CD4-positive, alpha-beta T cell (primary cell): ENCODE data around the gene ZIM2. TPM values are rescaled to one million over a fixed set of nuclear protein-coding genes. Genes with fewer than 3 reads are reported as not detected.

Experiments
- ATAC-seq: fragments of 200-7000 bp; cut with Tn5 transposase; one replicate; pipeline ENCODE4 v1.10.0; 2022; ENCODE audit warnings: mild to moderate bottlenecking; ENCODE audit not compliant: poor library complexity
- CTCF ChIA-PET: fragments of 350-600 bp; sonication (Branson Sonifier 250); formaldehyde crosslinking; loops from one replicate; lab custom pipeline; 2021; ENCODE audit warnings: antibody characterized with exemption, inconsistent platforms; lab: Charles Lee
- POLR2A ChIA-PET: fragments of 350-600 bp; sonication (Branson Sonifier 250); formaldehyde crosslinking; loops from one replicate; lab custom pipeline; 2021; ENCODE audit warnings: antibody characterized with exemption, inconsistent platforms; lab: Charles Lee
- DNase-seq, 14 experiments: peaks; one replicate each; pipeline ENCODE4 v3.0.0-alpha.2; 2013 to 2020; ENCODE audit warnings: mixed read lengths in 2 of 14
- H3K27ac ChIP-seq, 2 donors: one replicate each; pipeline versions ENCODE4 v1.5.1 to v1.7.0; 2013; ENCODE audit warnings: low read length in 2 of 2, low read depth in 1 of 2, mild to moderate bottlenecking in 1 of 2
- H3K27me3 ChIP-seq, 2 experiments: 1 replicate in 1 of 2; 2 replicates in 1 of 2; pipeline versions ENCODE4 v1.6.1 to v1.7.0; 2013; ENCODE audit warnings: low read length in 2 of 2, control low read depth in 1 of 2, mild to moderate bottlenecking in 1 of 2, moderate library complexity in 1 of 2; ENCODE audit not compliant: insufficient read depth in 2 of 2, control insufficient read depth in 1 of 2
- H3K36me3 ChIP-seq: one replicate; pipeline ENCODE4 v1.6.1; 2013; ENCODE audit warnings: low read length, control low read depth; ENCODE audit not compliant: insufficient read depth
- H3K4me1 ChIP-seq: one replicate; pipeline ENCODE4 v1.6.1; 2013; ENCODE audit warnings: low read length, control low read depth; ENCODE audit not compliant: insufficient read depth
- H3K4me3 ChIP-seq: one replicate; pipeline ENCODE4 v1.5.1; 2013; ENCODE audit warnings: mild to moderate bottlenecking, low read length, moderate library complexity
- H3K9me3 ChIP-seq, 2 experiments: 1 replicate in 1 of 2; 2 replicates in 1 of 2; pipeline versions ENCODE4 v1.6.1 to v1.7.0; 2013; ENCODE audit warnings: low read length in 2 of 2, mild to moderate bottlenecking in 2 of 2, control low read depth in 1 of 2, moderate library complexity in 1 of 2; ENCODE audit not compliant: control insufficient read depth in 1 of 2, insufficient read depth in 1 of 2
- H3K27ac Mint-ChIP-seq: one replicate; pipeline ENCODE4 v1.8.0; 2020; ENCODE audit warnings: mixed read lengths
- H3K27me3 Mint-ChIP-seq: one replicate; pipeline ENCODE4 v1.8.0; 2021; ENCODE audit warnings: mixed read lengths
- H3K36me3 Mint-ChIP-seq: one replicate; pipeline ENCODE4 v1.8.0; 2021; ENCODE audit warnings: low read depth, mixed read lengths
- H3K4me1 Mint-ChIP-seq: one replicate; pipeline ENCODE4 v1.8.0; 2021; ENCODE audit warnings: low read depth, mixed read lengths
- H3K4me3 Mint-ChIP-seq: one replicate; pipeline ENCODE4 v1.8.0; 2020; ENCODE audit warnings: mild to moderate bottlenecking, mixed read lengths
- H3K9me3 Mint-ChIP-seq: one replicate; pipeline ENCODE4 v1.8.0; 2020; ENCODE audit warnings: mixed read lengths
- intact Hi-C, 2 experiments: fragments of 100-400 bp; cut with DNase I in 1 of 2; cut with micrococcal nuclease in 1 of 2; formaldehyde crosslinking; loops; one replicate each; pipeline versions ENCODE4 v1.15.1 to v1.9.0; 2023 to 2025; cut with DNase I, micrococcal nuclease
- total RNA-seq, 174 experiments: library from RNA in 2 of 174; stranded (reverse) in 2 of 174; gene quantifications; one replicate each; pipeline ENCODE4 v1.2.3 and lab custom pipeline; 2021 to 2026
- TF ChIP-seq, protein P1 (sequence below): fragments of 200-600 bp; IDR thresholded peaks from one replicate; pipeline ENCODE4 v1.8.0; 2022; ENCODE audit warnings: antibody characterized with exemption, mild to moderate bottlenecking

ZIM2 gene
- total RNA-seq, 2 experiments from 2014 or later, result not detected

DNA sequence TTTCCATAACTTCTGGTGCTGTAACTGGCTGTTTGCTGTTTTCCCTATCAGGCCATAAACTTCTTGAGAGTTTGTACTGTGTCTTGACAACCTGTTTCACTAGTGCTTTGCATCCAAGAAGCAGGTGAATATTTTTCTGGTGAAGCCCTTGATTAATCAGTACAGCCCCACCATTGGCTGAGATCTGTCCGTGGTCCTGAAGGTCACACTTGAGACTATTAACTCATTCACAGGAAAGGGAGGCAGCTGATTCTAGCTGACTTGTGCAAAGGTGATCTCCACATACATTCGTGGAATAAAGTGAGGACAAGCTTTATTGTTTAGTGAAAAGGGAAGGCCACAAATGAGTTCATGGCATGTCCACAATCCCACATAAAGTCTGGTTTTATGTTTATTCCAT is 107.5 kb downstream of the ZIM2 start:
- Histone ChIP-seq H3K4me3 (no peak overlapping the region), H3K9me3 (peaks cover 37 to 47% of the 10 kb centered on the region in 2 experiments), H3K4me1 (no peaks in the 10 kb centered on the region), H3K27me3 (no peaks in the 10 kb centered on the region), H3K36me3 (no peaks in the 10 kb centered on the region), H3K27ac (no peak overlapping the region)
- DNase-seq (no peak), ATAC-seq (no peak)
- intact Hi-C loops, result no loop called here
- Mint-ChIP-seq H3K4me1 (no peaks in the 10 kb centered on the region), H3K4me3 (no peak overlapping the region), H3K36me3 (peaks cover 32% of the 10 kb centered on the region), H3K9me3 (peaks cover 24% of the 10 kb centered on the region), H3K27ac (no peak overlapping the region), H3K27me3 (no peaks in the 10 kb centered on the region)
- TF ChIP-seq, protein P1, sequence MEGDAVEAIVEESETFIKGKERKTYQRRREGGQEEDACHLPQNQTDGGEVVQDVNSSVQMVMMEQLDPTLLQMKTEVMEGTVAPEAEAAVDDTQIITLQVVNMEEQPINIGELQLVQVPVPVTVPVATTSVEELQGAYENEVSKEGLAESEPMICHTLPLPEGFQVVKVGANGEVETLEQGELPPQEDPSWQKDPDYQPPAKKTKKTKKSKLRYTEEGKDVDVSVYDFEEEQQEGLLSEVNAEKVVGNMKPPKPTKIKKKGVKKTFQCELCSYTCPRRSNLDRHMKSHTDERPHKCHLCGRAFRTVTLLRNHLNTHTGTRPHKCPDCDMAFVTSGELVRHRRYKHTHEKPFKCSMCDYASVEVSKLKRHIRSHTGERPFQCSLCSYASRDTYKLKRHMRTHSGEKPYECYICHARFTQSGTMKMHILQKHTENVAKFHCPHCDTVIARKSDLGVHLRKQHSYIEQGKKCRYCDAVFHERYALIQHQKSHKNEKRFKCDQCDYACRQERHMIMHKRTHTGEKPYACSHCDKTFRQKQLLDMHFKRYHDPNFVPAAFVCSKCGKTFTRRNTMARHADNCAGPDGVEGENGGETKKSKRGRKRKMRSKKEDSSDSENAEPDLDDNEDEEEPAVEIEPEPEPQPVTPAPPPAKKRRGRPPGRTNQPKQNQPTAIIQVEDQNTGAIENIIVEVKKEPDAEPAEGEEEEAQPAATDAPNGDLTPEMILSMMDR, result no peak
- ChIA-PET POLR2A (no interaction called here), CTCF (no interaction called here)

- Mint-ChIP-seq H3K36me3 (peaks cover 51% of the 10 kb centered on the region), H3K9me3 (peaks cover 17% of the 10 kb centered on the region), H3K4me1 (no peaks in the 10 kb centered on the region)
Observed at GRCh38 chr19:56727677-56728076, 112.8 kb downstream of the ZIM2 start.

GRCh38 chr19:56725829-56726424 is 114.6 kb downstream of the ZIM2 start:
- Mint-ChIP-seq H3K27me3 (no peaks in the 10 kb centered on the region), H3K4me1 (no peaks in the 10 kb centered on the region), H3K9me3 (peaks cover 22% of the 10 kb centered on the region), H3K4me3 (no peak overlapping the region), H3K36me3 (peaks cover 54% of the 10 kb centered on the region), H3K27ac (no peak overlapping the region)
- H3K36me3 ChIP-seq, result no peaks in the 10 kb centered on the region
- H3K4me1 ChIP-seq, result no peaks in the 10 kb centered on the region
- ATAC-seq, result no peak
- no peaks in the 10 kb centered on the region for H3K27me3 ChIP-seq
- CTCF ChIA-PET, result no interaction called here
- TF ChIP-seq, protein P1, result no peak
- DNase-seq, result no peak
- POLR2A ChIA-PET, result no interaction called here
- H3K9me3 ChIP-seq, result peaks cover 45 to 51% of the 10 kb centered on the region in 2 experiments
- no peak overlapping the region for H3K4me3 ChIP-seq
- no peak overlapping the region for H3K27ac ChIP-seq
- intact Hi-C loops, result no loop called here

More at GRCh38 chr19:56727677-56728076, 112.8 kb downstream of the ZIM2 start:
- no peaks in the 10 kb centered on the region for H3K27me3 Mint-ChIP-seq
- Histone ChIP-seq H3K27me3 (no peaks in the 10 kb centered on the region), H3K9me3 (peaks cover 41 to 53% of the 10 kb centered on the region in 2 experiments), H3K36me3 (no peaks in the 10 kb centered on the region), H3K27ac (no peak overlapping the region), H3K4me1 (no peaks in the 10 kb centered on the region), H3K4me3 (no peak overlapping the region)
- no peak overlapping the region for H3K27ac Mint-ChIP-seq
- no peak for DNase-seq
- CTCF ChIA-PET, result no interaction called here
- intact Hi-C loops, result no loop called here
- POLR2A ChIA-PET, result no interaction called here
- TF ChIP-seq, protein P1, result no peak
- ATAC-seq, result no peak
- no peak overlapping the region for H3K4me3 Mint-ChIP-seq

Other genes with a start within 250 kb of the ZIM2 start
- 1 to 10 TPM; 2.2 TPM for gene ZNF71, start 245.4 kb downstream of the ZIM2 start, total RNA-seq
- gene SMIM17, start 197.6 kb downstream of the ZIM2 start, total RNA-seq, result not detected
- gene ZNF835, start 169.0 kb downstream of the ZIM2 start, total RNA-seq, result 1 to 10 TPM in 1 of 2 experiments, under 1 TPM in 1; 0.82 to 1.1 TPM
- gene PEG3, start within 50 bp of the ZIM2 start, total RNA-seq, result under 1 TPM in 1 of 2 experiments, not detected in 1; 0.06 TPM